Measurements from ENCODE around the gene ATP10D. TPM values are rescaled to one million over a fixed set of nuclear protein-coding genes. Genes with fewer than 3 reads are reported as not detected.
A peak's percentile ranks its signal among the peaks of the same experiment; 100 is the strongest.

ATP10D gene
- total RNA-seq, 1 experiment from 2014 or later, result 0.84 TPM

DNA sequence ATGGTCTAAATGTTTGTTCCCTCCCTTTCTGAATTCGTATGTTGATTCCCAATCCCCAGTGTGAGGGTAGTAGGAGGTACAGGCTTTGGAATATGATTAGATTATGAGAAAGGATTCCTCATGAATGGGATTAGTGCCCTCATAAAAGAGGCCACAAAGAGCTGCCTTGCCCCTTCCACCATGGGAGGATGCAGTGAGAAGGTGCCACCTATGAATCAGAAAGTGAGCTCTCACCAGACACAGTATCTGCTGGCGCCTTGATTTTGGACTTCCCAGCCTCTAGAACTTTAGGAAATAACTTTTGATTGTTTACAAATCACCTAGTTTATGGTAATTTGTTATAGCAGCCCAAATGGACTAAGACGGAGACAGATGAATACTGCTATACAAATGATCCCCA is 3.6 kb downstream of the ATP10D start:
- Histone ChIP-seq H3F3A (ENCODE audit: low read length, unreplicated experiment) (no peaks in the 10 kb centered on the region), H3K4me2 (ENCODE audit: low read length) (no peak overlapping the region), H4K20me1 (ENCODE audit: low read length) (no peaks in the 10 kb centered on the region), H3K9me3 (ENCODE audit: low read length) (no peaks in the 10 kb centered on the region), H3K9me2 (replicated peaks; ENCODE audit: low read length) (no peaks in the 10 kb centered on the region), H3K27ac (ENCODE audit: low read length) (no peak overlapping the region), H3K36me3 (ENCODE audit: low read depth, low read length) (no peaks in the 10 kb centered on the region), H3K4me3 (ENCODE audit: low read length) (no peak overlapping the region), H3K79me2 (ENCODE audit: low read length) (no peaks in the 10 kb centered on the region), H3K9ac (ENCODE audit: low read length) (no peak overlapping the region), H2AFZ (ENCODE audit: low read length) (no peak overlapping the region), H3K4me1 (ENCODE audit: insufficient read depth, low read length) (peaks cover 3% of the 10 kb centered on the region; the same call in 1 of the 2 replicates), H3K27me3 (ENCODE audit: low read length) (no peaks in the 10 kb centered on the region)
- TF ChIP-seq EZH2phosphoT487 (IDR thresholded peaks at IDR 0.05; ENCODE audit: borderline replicate concordance, low read length) (no peak), EZH2 (IDR thresholded peaks at IDR 0.05; ENCODE audit: low read length, unreplicated experiment) (no peak)
- TF ChIP-seq, protein P1, sequence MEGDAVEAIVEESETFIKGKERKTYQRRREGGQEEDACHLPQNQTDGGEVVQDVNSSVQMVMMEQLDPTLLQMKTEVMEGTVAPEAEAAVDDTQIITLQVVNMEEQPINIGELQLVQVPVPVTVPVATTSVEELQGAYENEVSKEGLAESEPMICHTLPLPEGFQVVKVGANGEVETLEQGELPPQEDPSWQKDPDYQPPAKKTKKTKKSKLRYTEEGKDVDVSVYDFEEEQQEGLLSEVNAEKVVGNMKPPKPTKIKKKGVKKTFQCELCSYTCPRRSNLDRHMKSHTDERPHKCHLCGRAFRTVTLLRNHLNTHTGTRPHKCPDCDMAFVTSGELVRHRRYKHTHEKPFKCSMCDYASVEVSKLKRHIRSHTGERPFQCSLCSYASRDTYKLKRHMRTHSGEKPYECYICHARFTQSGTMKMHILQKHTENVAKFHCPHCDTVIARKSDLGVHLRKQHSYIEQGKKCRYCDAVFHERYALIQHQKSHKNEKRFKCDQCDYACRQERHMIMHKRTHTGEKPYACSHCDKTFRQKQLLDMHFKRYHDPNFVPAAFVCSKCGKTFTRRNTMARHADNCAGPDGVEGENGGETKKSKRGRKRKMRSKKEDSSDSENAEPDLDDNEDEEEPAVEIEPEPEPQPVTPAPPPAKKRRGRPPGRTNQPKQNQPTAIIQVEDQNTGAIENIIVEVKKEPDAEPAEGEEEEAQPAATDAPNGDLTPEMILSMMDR (conservative IDR thresholded peaks at IDR 0.05; ENCODE audit: low read depth, low read length), result no peak
- intact Hi-C loops (cut with micrococcal nuclease), result no loop called here
- ChIA-PET POLR2A (ENCODE audit: unreplicated experiment) (no interaction called here), CTCF (no interaction called here)
- ATAC-seq, result no peak
- BruUV-seq (replicated peaks), result no TSS peak
- no peak for DNase-seq

DNA sequence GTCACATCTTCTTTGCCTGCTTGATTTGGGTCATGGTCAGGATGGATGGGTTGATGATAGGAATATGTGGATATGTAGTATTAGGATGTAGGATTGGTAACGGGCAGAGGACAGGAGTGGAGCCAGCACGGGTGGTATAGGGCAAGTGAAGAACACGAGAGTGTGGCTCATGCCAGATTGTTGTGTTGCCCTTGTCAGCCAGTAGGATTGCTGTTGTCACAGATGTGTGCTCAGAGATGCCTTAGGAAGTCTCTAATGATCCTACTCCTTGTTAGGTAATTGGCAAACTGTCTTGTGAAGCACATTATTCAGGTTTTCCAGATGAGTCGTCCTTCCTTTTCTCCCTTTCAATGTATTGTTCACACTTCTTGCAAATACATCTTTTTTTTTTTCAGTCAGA is 5.5 kb downstream of the ATP10D start:
- Histone ChIP-seq H3K27ac (ENCODE audit: low read length) (no peak overlapping the region), H3K36me3 (ENCODE audit: low read depth, low read length) (no peaks in the 10 kb centered on the region), H3K27me3 (ENCODE audit: low read length) (no peaks in the 10 kb centered on the region), H3F3A (ENCODE audit: low read length, unreplicated experiment) (no peaks in the 10 kb centered on the region), H3K9ac (ENCODE audit: low read length) (no peak overlapping the region), H3K9me3 (ENCODE audit: low read length) (no peaks in the 10 kb centered on the region), H3K4me3 (ENCODE audit: low read length) (no peak overlapping the region), H3K4me2 (ENCODE audit: low read length) (no peak overlapping the region), H3K79me2 (ENCODE audit: low read length) (no peaks in the 10 kb centered on the region), H3K4me1 (ENCODE audit: insufficient read depth, low read length) (no peaks in the 10 kb centered on the region), H4K20me1 (ENCODE audit: low read length) (no peaks in the 10 kb centered on the region), H2AFZ (ENCODE audit: low read length) (no peak overlapping the region), H3K9me2 (replicated peaks; ENCODE audit: low read length) (no peaks in the 10 kb centered on the region)
- TF ChIP-seq, protein P1 (conservative IDR thresholded peaks at IDR 0.05; ENCODE audit: low read depth, low read length), result peak; percentile 48
- no peak for TF ChIP-seq EZH2 (IDR thresholded peaks at IDR 0.05; ENCODE audit: low read length, unreplicated experiment)
- BruUV-seq (replicated peaks), result no TSS peak
- DNase-seq, result peak; percentile 23
- POLR2A ChIA-PET (ENCODE audit: unreplicated experiment), result no interaction called here
- ATAC-seq, result peak; percentile 57
- CTCF ChIA-PET, result no interaction called here
- intact Hi-C loops (cut with micrococcal nuclease), result no loop called here

DNA sequence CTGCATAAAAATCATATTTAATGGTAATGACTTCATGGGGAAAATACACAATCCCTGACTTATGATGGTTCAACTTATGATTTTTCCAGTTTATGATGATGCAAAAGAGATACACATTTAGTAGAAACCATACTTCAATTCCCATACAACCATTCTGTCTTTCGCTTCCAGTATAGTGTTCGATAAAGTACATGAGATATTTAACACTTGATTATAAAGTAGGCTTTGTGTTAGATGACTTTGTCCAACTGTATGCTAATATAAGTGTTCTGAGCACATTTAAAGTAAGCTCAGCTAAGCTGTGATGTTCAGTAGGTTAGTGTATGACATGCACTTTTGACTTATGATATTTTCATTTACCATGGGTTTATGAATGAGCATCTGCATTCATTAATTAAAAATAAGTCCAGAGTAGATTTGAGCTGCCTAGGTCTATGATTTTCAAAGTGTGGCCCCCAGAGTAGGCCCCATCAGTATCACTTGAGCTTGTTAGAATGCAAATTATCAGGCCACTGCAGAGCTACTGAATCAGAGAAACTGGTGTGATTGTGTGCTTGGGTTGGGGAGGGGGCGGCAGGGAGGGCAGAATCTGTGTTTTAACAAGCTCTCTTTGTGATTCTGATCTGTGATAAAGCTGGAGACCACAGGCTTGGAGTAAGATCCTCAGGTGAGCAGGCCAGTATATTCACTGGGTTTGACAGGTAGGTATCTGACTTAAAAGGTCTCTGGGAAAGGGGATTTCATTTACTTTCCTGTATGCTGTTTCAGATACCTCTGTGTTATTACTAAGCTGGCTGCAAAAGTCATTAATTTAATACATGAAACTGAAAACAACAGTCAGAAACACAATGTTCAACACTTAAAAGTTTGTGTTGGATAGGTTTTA is 8.4 kb downstream of the ATP10D start:
- ChIA-PET POLR2A (ENCODE audit: unreplicated experiment) (no interaction called here), CTCF (no interaction called here)
- Histone ChIP-seq H3K79me2 (ENCODE audit: low read length) (no peaks in the 10 kb centered on the region), H3K27me3 (ENCODE audit: low read length) (no peaks in the 10 kb centered on the region), H3K36me3 (ENCODE audit: low read depth, low read length) (no peaks in the 10 kb centered on the region), H3K9ac (ENCODE audit: low read length) (no peak overlapping the region), H3K9me2 (replicated peaks; ENCODE audit: low read length) (no peaks in the 10 kb centered on the region), H4K20me1 (ENCODE audit: low read length) (no peaks in the 10 kb centered on the region), H3F3A (ENCODE audit: low read length, unreplicated experiment) (no peaks in the 10 kb centered on the region), H3K4me1 (ENCODE audit: insufficient read depth, low read length) (no peaks in the 10 kb centered on the region), H3K4me2 (ENCODE audit: low read length) (no peak overlapping the region), H3K27ac (ENCODE audit: low read length) (no peak overlapping the region), H2AFZ (ENCODE audit: low read length) (no peak overlapping the region), H3K4me3 (ENCODE audit: low read length) (no peak overlapping the region), H3K9me3 (ENCODE audit: low read length) (no peaks in the 10 kb centered on the region)
- no peak for ATAC-seq
- no TSS peak for BruUV-seq (replicated peaks)
- no peak for DNase-seq
- TF ChIP-seq, protein P1 (conservative IDR thresholded peaks at IDR 0.05; ENCODE audit: low read depth, low read length), result no peak
- no peak for TF ChIP-seq EZH2 (IDR thresholded peaks at IDR 0.05; ENCODE audit: low read length, unreplicated experiment)
- no peak for TF ChIP-seq EZH2phosphoT487 (IDR thresholded peaks at IDR 0.05; ENCODE audit: borderline replicate concordance, low read length)
- intact Hi-C loops (cut with micrococcal nuclease), result no loop called here
